HG03558 (cell line): ENCODE data around the gene CHERP.
"Not testable (repeated sequence)": the region's sequence is repeated elsewhere in the genome, so short reads cannot be mapped to it uniquely, and the experiment has no call there.

Source experiments
- ATAC-seq: cut with Tn5 transposase; IDR thresholded peaks from one replicate; pipeline ENCODE4 v1.9.1; 2021; ENCODE audit warnings: moderate number of reproducible peaks; ENCODE audit not compliant: unreplicated experiment; ENCODE audit errors: extremely low read depth

Gene CHERP

GRCh38 chr19:16579381-16579780 is 37.1 kb upstream of the CHERP start:
- no peak for ATAC-seq

- ATAC-seq: no peak
Observed at GRCh38 chr19:16577531-16577985, 35.3 kb upstream of the CHERP start.

GRCh38 chr19:16576690-16577530 is 34.7 kb upstream of the CHERP start:
- ATAC-seq: no peak

- ATAC-seq: no peak
Observed at GRCh38 chr19:16575861-16576689, 33.8 kb upstream of the CHERP start.

- no peak for ATAC-seq
Observed at GRCh38 chr19:16575282-16575681, 33.0 kb upstream of the CHERP start.

GRCh38 chr19:16573925-16574324 is 31.7 kb upstream of the CHERP start:
- no peak for ATAC-seq

GRCh38 chr19:16573296-16573695 is 31.1 kb upstream of the CHERP start:
- ATAC-seq: no peak

- ATAC-seq: peak; percentile 58
Observed at GRCh38 chr19:16572332-16573211, 30.3 kb upstream of the CHERP start, which contains the start of gene SLC35E1. Gene SLC35E1 (minus strand): TSS chr19:16572415. CDS start chr19:16572364, 51 bp downstream.

- peak; percentile 7 for ATAC-seq
Observed at GRCh38 chr19:16571822-16572331, 29.6 kb upstream of the CHERP start.

GRCh38 chr19:16571283-16571682 is 29.0 kb upstream of the CHERP start:
- ATAC-seq: no peak

GRCh38 chr19:16569609-16570320 is 27.5 kb upstream of the CHERP start:
- no peak for ATAC-seq

- ATAC-seq: no peak
Observed at GRCh38 chr19:16566702-16567101, 24.5 kb upstream of the CHERP start.

- ATAC-seq: no peak
Observed at GRCh38 chr19:16566161-16566560, 23.9 kb upstream of the CHERP start.

- no peak for ATAC-seq
Observed at GRCh38 chr19:16564842-16565241, 22.6 kb upstream of the CHERP start.

- no peak for ATAC-seq
Observed at GRCh38 chr19:16562608-16563025, 20.4 kb upstream of the CHERP start.

GRCh38 chr19:16561382-16561781 is 19.1 kb upstream of the CHERP start:
- no peak for ATAC-seq

- no peak for ATAC-seq
Observed at GRCh38 chr19:16559780-16560276, 17.6 kb upstream of the CHERP start.

- ATAC-seq: no peak
Observed at GRCh38 chr19:16554776-16555175, 12.5 kb upstream of the CHERP start.

- not testable (repeated sequence) for ATAC-seq
Observed at GRCh38 chr19:16551902-16552301, 9.7 kb upstream of the CHERP start.
